Spinal cord (tissue), 10 donors: ENCODE measurements around the gene TIGAR. TPM values are rescaled to one million over a fixed set of nuclear protein-coding genes. Genes with fewer than 3 reads are reported as not detected.

Experiments
- DNase-seq, 6 donors: peaks; one replicate each; pipeline versions ENCODE4 v3.0.0 to v3.0.0-alpha.2; 2013 to 2015; ENCODE audit warnings: low spot score in 6 of 6, low read depth in 4 of 6
- H3K27ac ChIP-seq: one replicate; pipeline ENCODE4 v1.5.1; 2013; ENCODE audit warnings: low read depth, low read length, control low read depth
- H3K27me3 ChIP-seq: one replicate; pipeline ENCODE4 v1.6.1; 2013; ENCODE audit warnings: low read length; ENCODE audit not compliant: control insufficient read depth, insufficient read depth
- H3K36me3 ChIP-seq: one replicate; pipeline ENCODE4 v1.6.1; 2013; ENCODE audit warnings: low read length; ENCODE audit not compliant: control insufficient read depth, insufficient read depth
- H3K4me1 ChIP-seq: one replicate; pipeline ENCODE4 v1.6.1; 2013; ENCODE audit warnings: low read length; ENCODE audit not compliant: control insufficient read depth, insufficient read depth
- H3K4me3 ChIP-seq: one replicate; pipeline ENCODE4 v1.5.1; 2013; ENCODE audit warnings: low read depth, low read length, control low read depth
- H3K9me3 ChIP-seq: one replicate; pipeline ENCODE4 v1.6.1; 2013; ENCODE audit warnings: low read length; ENCODE audit not compliant: control insufficient read depth, insufficient read depth
- WGBS: methylation state at CpG from one replicate; pipeline ENCODE4 v1.1.5; 2013; ENCODE audit warnings: missing lambda C conversion rate; ENCODE audit not compliant: insufficient coverage; 5-methylcytosine and 5-hydroxymethylcytosine counted together
- polyA plus RNA-seq, 2 donors: library from polyadenylated mRNA; unstranded; fragments of 120-200 nt; gene quantifications; one replicate each; pipeline ENCODE4 v1.2.1, GENCODE V29; 2013; ENCODE audit not compliant: insufficient read length in 2 of 2
- total RNA-seq, 2 donors: library from RNA; depleted of rRNA in 1 of 2; stranded (reverse); fragments of 120-200 nt in 1 of 2; fragments of >200 nt in 1 of 2; gene quantifications; one replicate each; pipeline versions ENCODE4 v1.2.3 to v1.2.4, GENCODE V29; 2013 to 2014
- donor health status: healthy.

Gene TIGAR
- total and polyA plus RNA-seq, 4 donors: 4.7 to 14.8 (median 13.3) TPM

GRCh38 chr12:4275870-4276301 lies 45.1 kb upstream of the TIGAR start:
- H3K36me3 ChIP-seq: peaks cover 12% of the 10 kb centered on the region
- peak overlapping the region; percentile 98 for H3K4me3 ChIP-seq
- H3K27ac ChIP-seq: peak overlapping the region; percentile 93
- WGBS: 7% methylated on average over 12 of the region's 14 CpGs
- no peaks in the 10 kb centered on the region for H3K9me3 ChIP-seq
- peaks cover 76% of the 10 kb centered on the region for H3K4me1 ChIP-seq
- peak in 2 of 6 donors; percentile 53 to 68 for DNase-seq
- peaks cover 45% of the 10 kb centered on the region for H3K27me3 ChIP-seq

- Histone ChIP-seq H3K27ac (peak overlapping the region; percentile 93), H3K27me3 (peaks cover 37% of the 10 kb centered on the region), H3K36me3 (peaks cover 20% of the 10 kb centered on the region), H3K4me1 (peaks cover 76% of the 10 kb centered on the region), H3K4me3 (peak overlapping the region; percentile 98), H3K9me3 (no peaks in the 10 kb centered on the region)
- WGBS: 6% methylated on average over 9 of the region's 10 CpGs
- DNase-seq: peak in 5 of 6 donors; percentile 94 to 99 (median 95)
Measured at GRCh38 chr12:4276524-4277204, 44.3 kb upstream of the TIGAR start.

GRCh38 chr12:4277205-4277543 lies 43.8 kb upstream of the TIGAR start:
- 17% methylated on average over 5 of the region's 6 CpGs for WGBS
- Histone ChIP-seq H3K27ac (no peak overlapping the region), H3K9me3 (no peaks in the 10 kb centered on the region), H3K4me1 (peaks cover 74% of the 10 kb centered on the region), H3K27me3 (peaks cover 32% of the 10 kb centered on the region), H3K4me3 (no peak overlapping the region), H3K36me3 (peaks cover 23% of the 10 kb centered on the region)
- DNase-seq: no peak

- no peak for DNase-seq
- Histone ChIP-seq H3K4me3 (no peak overlapping the region), H3K27ac (no peak overlapping the region), H3K4me1 (peaks cover 74% of the 10 kb centered on the region), H3K27me3 (peaks cover 27% of the 10 kb centered on the region), H3K36me3 (peaks cover 30% of the 10 kb centered on the region), H3K9me3 (no peaks in the 10 kb centered on the region)
- 70% methylated on average over 3 of the region's 3 CpGs for WGBS
Measured at GRCh38 chr12:4277857-4278256, 43.2 kb upstream of the TIGAR start.

GRCh38 chr12:4278329-4279197 lies 42.5 kb upstream of the TIGAR start:
- no peaks in the 10 kb centered on the region for H3K9me3 ChIP-seq
- peak in 2 of 6 donors; percentile 31 to 88 for DNase-seq
- no peak overlapping the region for H3K27ac ChIP-seq
- H3K4me3 ChIP-seq: no peak overlapping the region
- peaks cover 74% of the 10 kb centered on the region for H3K4me1 ChIP-seq
- H3K27me3 ChIP-seq: peaks cover 20% of the 10 kb centered on the region
- WGBS: 51% methylated on average over 7 of the region's 15 CpGs
- peaks cover 37% of the 10 kb centered on the region for H3K36me3 ChIP-seq

GRCh38 chr12:4279198-4279690 lies 41.8 kb upstream of the TIGAR start:
- Histone ChIP-seq H3K9me3 (no peaks in the 10 kb centered on the region), H3K4me3 (no peak overlapping the region), H3K27me3 (peaks cover 13% of the 10 kb centered on the region), H3K36me3 (peaks cover 43% of the 10 kb centered on the region), H3K4me1 (peaks cover 74% of the 10 kb centered on the region), H3K27ac (no peak overlapping the region)
- 39% methylated on average over 2 of the region's 10 CpGs for WGBS
- DNase-seq: peak in 1 of 6 donors; percentile 18

GRCh38 chr12:4280351-4281163 lies 40.5 kb upstream of the TIGAR start:
- Histone ChIP-seq H3K4me1 (peaks cover 72% of the 10 kb centered on the region), H3K27me3 (peaks cover 4% of the 10 kb centered on the region), H3K4me3 (no peak overlapping the region), H3K27ac (no peak overlapping the region), H3K9me3 (no peaks in the 10 kb centered on the region), H3K36me3 (peaks cover 51% of the 10 kb centered on the region)
- peak in 2 of 6 donors; percentile 38 to 75 for DNase-seq
- 30% methylated on average over 7 of the region's 15 CpGs for WGBS

GRCh38 chr12:4281173-4281654 lies 39.8 kb upstream of the TIGAR start:
- H3K4me1 ChIP-seq: peaks cover 68% of the 10 kb centered on the region
- WGBS: 90% methylated on average over 13 of the region's 16 CpGs
- peaks cover 52% of the 10 kb centered on the region for H3K36me3 ChIP-seq
- no peak overlapping the region for H3K27ac ChIP-seq
- H3K27me3 ChIP-seq: no peaks in the 10 kb centered on the region
- H3K4me3 ChIP-seq: no peak overlapping the region
- DNase-seq: no peak
- H3K9me3 ChIP-seq: no peaks in the 10 kb centered on the region
